HG02870 (cell line): ENCODE data around the gene PARD3B.
"Not testable (repeated sequence)": the region's sequence is repeated elsewhere in the genome, so short reads cannot be mapped to it uniquely, and the experiment has no call there.

Experiments used
- ATAC-seq: cut with Tn5 transposase; IDR thresholded peaks from one replicate; pipeline ENCODE4 v1.9.1; 2021; ENCODE audit warnings: mild to moderate bottlenecking, moderate library complexity; ENCODE audit not compliant: unreplicated experiment

The PARD3B gene

GRCh38 chr2:205475416-205475768, 930.1 kb downstream of the PARD3B start:
- ATAC-seq, result no peak

GRCh38 chr2:205477016-205477705, 931.9 kb downstream of the PARD3B start:
- ATAC-seq, result no peak

GRCh38 chr2:205481861-205482260, 936.6 kb downstream of the PARD3B start:
- ATAC-seq, result no peak

GRCh38 chr2:205482399-205483081, 937.3 kb downstream of the PARD3B start:
- ATAC-seq, result no peak

- no peak for ATAC-seq
Measured at GRCh38 chr2:205483095-205483494, 937.8 kb downstream of the PARD3B start.

GRCh38 chr2:205484215-205484614, 938.9 kb downstream of the PARD3B start:
- ATAC-seq, result no peak

GRCh38 chr2:205484764-205485163, 939.5 kb downstream of the PARD3B start:
- ATAC-seq, result no peak

- ATAC-seq, result not testable (repeated sequence)
Measured at GRCh38 chr2:205493528-205493927, 948.3 kb downstream of the PARD3B start.

GRCh38 chr2:205494537-205495235, 949.4 kb downstream of the PARD3B start:
- ATAC-seq, result no peak

- no peak for ATAC-seq
Measured at GRCh38 chr2:205495819-205496218, 950.5 kb downstream of the PARD3B start.

GRCh38 chr2:205496370-205496769, 951.1 kb downstream of the PARD3B start:
- no peak for ATAC-seq

GRCh38 chr2:205496772-205497171, 951.5 kb downstream of the PARD3B start:
- ATAC-seq, result no peak

GRCh38 chr2:205499006-205499405, 953.7 kb downstream of the PARD3B start:
- no peak for ATAC-seq

- no peak for ATAC-seq
Measured at GRCh38 chr2:205500065-205500464, 954.8 kb downstream of the PARD3B start.

GRCh38 chr2:205500951-205501350, 955.7 kb downstream of the PARD3B start:
- no peak for ATAC-seq

GRCh38 chr2:205501826-205502225, 956.6 kb downstream of the PARD3B start:
- no peak for ATAC-seq

GRCh38 chr2:205505371-205505770, 960.1 kb downstream of the PARD3B start:
- ATAC-seq, result no peak

GRCh38 chr2:205509655-205510054, 964.4 kb downstream of the PARD3B start:
- ATAC-seq, result no peak

- ATAC-seq, result no peak
Measured at GRCh38 chr2:205510345-205510744, 965.1 kb downstream of the PARD3B start.

- ATAC-seq, result no peak
Measured at GRCh38 chr2:205511221-205511620, 965.9 kb downstream of the PARD3B start.

- no peak for ATAC-seq
Measured at GRCh38 chr2:205511641-205512040, 966.4 kb downstream of the PARD3B start.

- ATAC-seq, result no peak
Measured at GRCh38 chr2:205520311-205520710, 975.0 kb downstream of the PARD3B start.
